Hypothalamus (tissue), 51 donors: ENCODE measurements around the gene ARID1B.
A peak's percentile ranks its signal among the peaks of the same experiment; 100 is the strongest.

ENCODE experiments used
- DNase-seq, 51 donors: peaks; one replicate each; lab custom pipeline; 2025; lab: John Stamatoyannopoulos, UW

Gene ARID1B

GRCh38 chr6:156773935-156774852, 3.0 kb upstream of the ARID1B start:
- DNase-seq = no peak

GRCh38 chr6:156774863-156775405, 2.2 kb upstream of the ARID1B start:
- peak in 1 of 51 donors; percentile 18 for DNase-seq

- DNase-seq = no peak
These were observed 1.5 kb upstream of the ARID1B start for GRCh38 chr6:156775717-156776116.

- peak in 2 of 51 donors; percentile 63 to 75 for DNase-seq
These were observed 723 bp upstream of the ARID1B start for GRCh38 chr6:156776470-156776839.

- peak in 37 of 51 donors; percentile 8 to 81 (median 44) for DNase-seq
These were observed 637 bp downstream of the ARID1B start for GRCh38 chr6:156777577-156778453.

- peak in 35 of 51 donors; percentile 9 to 76 (median 43) for DNase-seq
These were observed 1.5 kb downstream of the ARID1B start for GRCh38 chr6:156778454-156779205.

- DNase-seq = peak in 34 of 51 donors; percentile 14 to 84 (median 44)
These were observed 2.3 kb downstream of the ARID1B start for GRCh38 chr6:156779206-156780094.

GRCh38 chr6:156780102-156780641, 3.0 kb downstream of the ARID1B start:
- DNase-seq = peak in 34 of 51 donors; percentile 7 to 84 (median 46)

GRCh38 chr6:156780962-156781853, 4.0 kb downstream of the ARID1B start:
- DNase-seq = no peak

GRCh38 chr6:156781861-156782631, 4.9 kb downstream of the ARID1B start:
- DNase-seq = no peak

GRCh38 chr6:156782691-156783320, 5.6 kb downstream of the ARID1B start:
- DNase-seq = no peak

- no peak for DNase-seq
These were observed 6.8 kb downstream of the ARID1B start for GRCh38 chr6:156783958-156784357.

- DNase-seq = no peak
These were observed 9.5 kb downstream of the ARID1B start for GRCh38 chr6:156786652-156787051.

GRCh38 chr6:156787569-156788492, 10.7 kb downstream of the ARID1B start:
- no peak for DNase-seq
